Measurements from ENCODE around the gene FIGNL1. TPM values are rescaled to one million over a fixed set of nuclear protein-coding genes. Genes with fewer than 3 reads are reported as not detected.

Gene FIGNL1
- total RNA-seq, 1 experiment from 2014 or later: 13.8 TPM

GRCh38 chr7:50471970-50472369, 21.8 kb upstream of the FIGNL1 start:
- Histone ChIP-seq H3K23me2 (ENCODE audit: insufficient read length, low read depth, low read length, poor library complexity, severe bottlenecking) (no peaks in the 10 kb centered on the region), H3K9ac (ENCODE audit: extremely low read depth, insufficient read length, low read length) (no peak overlapping the region), H3K56ac (ENCODE audit: insufficient read length, low read depth, low read length) (no peak overlapping the region), H2AFZ (ENCODE audit: low read length) (no peak overlapping the region), H2BK120ac (ENCODE audit: low read depth, low read length, poor library complexity, severe bottlenecking) (no peak overlapping the region), H2BK15ac (ENCODE audit: low read depth, low read length) (no peak overlapping the region), H3K27me3 (ENCODE audit: insufficient read depth, low read length) (no peaks in the 10 kb centered on the region), H3K18ac (ENCODE audit: insufficient read length, low read depth, low read length) (no peak overlapping the region), H3K4ac (ENCODE audit: low read depth, low read length) (no peak overlapping the region), H4K8ac (replicated peaks; ENCODE audit: insufficient read length, low read depth, low read length) (no peak overlapping the region), H3K27ac (ENCODE audit: insufficient read length, low read depth, low read length) (no peak overlapping the region), H3K4me1 (ENCODE audit: insufficient read depth, low read length) (no peaks in the 10 kb centered on the region), H4K20me1 (ENCODE audit: control insufficient read depth, insufficient read depth, insufficient read length) (no peaks in the 10 kb centered on the region), H3K9me3 (ENCODE audit: control insufficient read depth, low read depth, low read length) (no peaks in the 10 kb centered on the region), H2BK12ac (ENCODE audit: insufficient read length, low read depth, low read length) (no peak overlapping the region), H3K79me2 (ENCODE audit: insufficient read depth, low read length) (no peaks in the 10 kb centered on the region), H3K23ac (ENCODE audit: insufficient read length, low read depth, low read length) (no peak overlapping the region), H2AK5ac (ENCODE audit: insufficient read length, low read length) (no peak overlapping the region), H4K91ac (ENCODE audit: insufficient read length, low read depth, low read length) (no peak overlapping the region), H3K79me1 (ENCODE audit: insufficient read depth, low read depth, low read length, poor library complexity, severe bottlenecking) (no peaks in the 10 kb centered on the region), H3K4me2 (ENCODE audit: insufficient read depth, insufficient read length, low read length) (no peak overlapping the region), H4K5ac (ENCODE audit: insufficient read length, low read depth, low read length) (no peak overlapping the region), H2BK5ac (ENCODE audit: insufficient read length, low read length) (no peak overlapping the region), H3K14ac (ENCODE audit: insufficient read depth, low read length) (no peak overlapping the region), H3T11ph (ENCODE audit: low read length) (no peak overlapping the region), H2BK20ac (ENCODE audit: low read depth, low read length, poor library complexity, severe bottlenecking) (no peak overlapping the region)
- H3K4me1 Mint-ChIP-seq: peaks cover 11 to 13% of the 10 kb centered on the region in 2 experiments
- WGBS (ENCODE audit: extremely low coverage, insufficient read length, low lambda C conversion rate): no CpG with 5 or more reads among the region's 5 CpGs
- H3K27ac Mint-ChIP-seq: no peak overlapping the region
- H3K9me3 Mint-ChIP-seq: no peaks in the 10 kb centered on the region
- no peak for DNase-seq
- peaks cover 19% of the 10 kb centered on the region for H3K27me3 Mint-ChIP-seq (ENCODE audit: low read depth)
- TF ChIP-seq CTCF (conservative IDR thresholded peaks at IDR 0.05): no peak
- H3K4me3 Mint-ChIP-seq: no peak overlapping the region
- no peaks in the 10 kb centered on the region for H3K36me3 Mint-ChIP-seq (ENCODE audit: insufficient read depth in 1 of 3, low read depth in 3 of 3)
